Measurements from ENCODE around the gene FOXO3. TPM values are rescaled to one million over a fixed set of nuclear protein-coding genes. Genes with fewer than 3 reads are reported as not detected.

Gene FOXO3
- total RNA-seq, 2 experiments from 2014 or later, result 7.5 to 9.0 TPM

GRCh38 chr6:108716801-108717791, 156.4 kb downstream of the FOXO3 start:
- no peak overlapping the region for H3K4me3 Mint-ChIP-seq
- no peak overlapping the region for H3K27ac Mint-ChIP-seq
- peaks cover 4% of the 10 kb centered on the region for H3K4me1 Mint-ChIP-seq (ENCODE audit: low read depth)
- DNase-seq (no peak), ATAC-seq (no peak)
- ChIA-PET POLR2A (no interaction called here), CTCF (no interaction called here)
- TF ChIP-seq CTCF (IDR thresholded peaks at IDR 0.05), result no peak
- H3K36me3 Mint-ChIP-seq (ENCODE audit: low read depth), result no peaks in the 10 kb centered on the region
- no peaks in the 10 kb centered on the region for H3K9me3 Mint-ChIP-seq
- intact Hi-C loops (cut with micrococcal nuclease), result no loop called here
- H3K27me3 Mint-ChIP-seq, result no peaks in the 10 kb centered on the region

GRCh38 chr6:108719477-108719876, 158.8 kb downstream of the FOXO3 start:
- DNase-seq (no peak), ATAC-seq (no peak)
- intact Hi-C loops (cut with micrococcal nuclease), result no loop called here
- no peak overlapping the region for H3K27ac Mint-ChIP-seq
- H3K9me3 Mint-ChIP-seq, result peaks cover 5% of the 10 kb centered on the region
- no peak overlapping the region for H3K4me3 Mint-ChIP-seq
- H3K4me1 Mint-ChIP-seq (ENCODE audit: low read depth), result peaks cover 1% of the 10 kb centered on the region
- no peaks in the 10 kb centered on the region for H3K36me3 Mint-ChIP-seq (ENCODE audit: low read depth)
- no peaks in the 10 kb centered on the region for H3K27me3 Mint-ChIP-seq
- POLR2A ChIA-PET, result no interaction called here
- no peak for TF ChIP-seq CTCF (IDR thresholded peaks at IDR 0.05)
- CTCF ChIA-PET, result no interaction called here

GRCh38 chr6:108720827-108721226, 160.1 kb downstream of the FOXO3 start:
- Mint-ChIP-seq H3K4me3 (no peak overlapping the region), H3K9me3 (peaks cover 5% of the 10 kb centered on the region), H3K36me3 (ENCODE audit: low read depth) (no peaks in the 10 kb centered on the region), H3K4me1 (ENCODE audit: low read depth) (no peaks in the 10 kb centered on the region), H3K27ac (no peak overlapping the region), H3K27me3 (no peaks in the 10 kb centered on the region)
- DNase-seq (no peak), ATAC-seq (no peak)
- intact Hi-C loops (cut with micrococcal nuclease), result no loop called here
- TF ChIP-seq CTCF (IDR thresholded peaks at IDR 0.05), result no peak
- ChIA-PET CTCF (no interaction called here), POLR2A (no interaction called here)

- ATAC-seq (no peak), DNase-seq (no peak)
- intact Hi-C loops (cut with micrococcal nuclease), result no loop called here
- no peak for TF ChIP-seq CTCF (IDR thresholded peaks at IDR 0.05)
- H3K36me3 Mint-ChIP-seq (ENCODE audit: low read depth), result no peaks in the 10 kb centered on the region
- H3K4me1 Mint-ChIP-seq (ENCODE audit: low read depth), result no peaks in the 10 kb centered on the region
- H3K27ac Mint-ChIP-seq, result no peak overlapping the region
- no peaks in the 10 kb centered on the region for H3K27me3 Mint-ChIP-seq
- ChIA-PET POLR2A (no interaction called here), CTCF (no interaction called here)
- H3K9me3 Mint-ChIP-seq, result peaks cover 5% of the 10 kb centered on the region
- H3K4me3 Mint-ChIP-seq, result no peak overlapping the region
Observed at GRCh38 chr6:108721286-108721685, 160.6 kb downstream of the FOXO3 start.

- intact Hi-C loops (cut with micrococcal nuclease), result no loop called here
- Mint-ChIP-seq H3K36me3 (ENCODE audit: low read depth) (no peaks in the 10 kb centered on the region), H3K4me1 (ENCODE audit: low read depth) (no peaks in the 10 kb centered on the region), H3K27me3 (no peaks in the 10 kb centered on the region), H3K27ac (no peak overlapping the region), H3K9me3 (peaks cover 5% of the 10 kb centered on the region), H3K4me3 (no peak overlapping the region)
- DNase-seq (no peak), ATAC-seq (no peak)
- CTCF ChIA-PET, result no interaction called here
- TF ChIP-seq CTCF (IDR thresholded peaks at IDR 0.05), result no peak
- POLR2A ChIA-PET, result no interaction called here
Observed at GRCh38 chr6:108723594-108723993, 162.9 kb downstream of the FOXO3 start.

Data from activated CD8-positive, alpha-beta T cell treated with anti-CD3 and anti-CD28 coated beads for 36 hours (primary cell).